ENCODE measurements around the gene COQ3.
"Not testable (repeated sequence)": the region's sequence is repeated elsewhere in the genome, so short reads cannot be mapped to it uniquely, and the experiment has no call there.

The COQ3 gene

GRCh38 chr6:99378636-99379035, 15.4 kb downstream of the COQ3 start:
- DNase-seq: peak in 3 of 4 experiments; percentile 17 to 64 (median 54)

DNA sequence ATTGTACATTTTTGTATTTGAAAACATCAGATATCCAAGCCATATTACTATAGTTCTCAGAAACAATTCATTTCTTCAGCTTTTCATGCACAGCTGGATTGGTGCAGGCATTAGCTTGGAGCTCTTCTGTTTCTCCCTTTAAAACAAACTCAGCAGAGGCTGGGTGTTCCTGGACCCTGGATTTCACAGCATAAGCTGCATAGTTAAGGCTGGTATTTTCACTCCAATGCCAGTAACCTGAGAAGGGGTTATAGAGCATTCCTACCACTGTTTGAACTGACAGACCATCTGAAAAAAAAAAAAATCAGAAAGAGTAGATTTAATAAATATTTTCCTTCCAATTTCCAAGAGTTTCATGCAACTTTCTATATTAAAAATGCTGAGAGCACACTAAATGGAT, 24.5 kb downstream of the COQ3 start:
- DNase-seq: no peak

- no peak for DNase-seq
Measured at GRCh38 chr6:99366852-99367251, 27.1 kb downstream of the COQ3 start.

GRCh38 chr6:99364026-99364425, 30.0 kb downstream of the COQ3 start:
- no peak for DNase-seq

DNA sequence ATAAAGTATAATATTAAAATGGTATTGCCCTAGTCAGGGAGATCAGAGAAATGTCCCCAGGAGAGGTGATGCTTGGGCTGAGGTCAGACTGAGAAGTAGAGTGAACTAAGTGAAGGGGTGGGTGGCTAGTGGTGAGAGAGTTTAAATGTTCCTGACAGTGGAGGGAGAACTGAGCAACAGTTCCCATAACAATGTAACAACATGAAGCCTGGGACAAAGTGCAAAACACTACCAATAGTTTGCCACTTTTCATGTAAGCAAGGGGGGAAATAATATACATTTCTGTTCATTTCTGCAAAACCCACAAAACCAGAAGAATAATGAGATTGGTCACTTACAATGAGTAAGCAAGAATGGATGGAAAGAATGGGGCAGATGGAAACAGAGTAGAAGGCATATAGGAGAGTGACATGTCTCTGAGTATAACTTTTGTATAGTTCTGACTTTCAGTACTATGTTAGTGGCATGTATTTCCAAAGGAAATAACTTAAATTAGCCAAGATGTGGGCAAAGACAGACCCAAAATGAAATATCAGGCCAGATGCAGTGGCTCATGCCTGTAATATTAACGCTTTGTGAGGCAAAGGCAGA, 31.2 kb downstream of the COQ3 start:
- DNase-seq: no peak

GRCh38 chr6:99359800-99360199, 34.2 kb downstream of the COQ3 start:
- no peak for DNase-seq

DNA sequence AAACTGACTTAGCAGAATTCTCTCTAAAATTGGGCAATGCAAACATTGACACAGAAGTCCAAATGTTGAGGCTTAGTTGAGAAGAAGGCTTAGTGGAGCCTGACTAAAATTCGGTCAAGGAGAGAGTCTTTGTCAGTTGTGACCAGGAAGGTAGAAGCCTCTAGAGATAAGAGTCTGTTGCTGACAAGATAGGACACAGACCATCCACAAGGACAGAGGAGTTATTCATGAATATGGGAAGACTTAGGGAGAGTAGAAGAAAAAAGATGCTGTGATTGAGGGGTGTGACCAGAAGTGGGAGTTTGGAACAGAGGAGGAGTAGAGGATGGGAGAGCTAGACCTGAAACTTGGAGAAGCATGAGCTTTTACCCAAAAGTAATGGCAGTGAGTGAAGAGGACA, 37.4 kb downstream of the COQ3 start:
- DNase-seq: no peak

- DNase-seq: no peak
Measured at GRCh38 chr6:99354983-99355382, 39.0 kb downstream of the COQ3 start.

DNA sequence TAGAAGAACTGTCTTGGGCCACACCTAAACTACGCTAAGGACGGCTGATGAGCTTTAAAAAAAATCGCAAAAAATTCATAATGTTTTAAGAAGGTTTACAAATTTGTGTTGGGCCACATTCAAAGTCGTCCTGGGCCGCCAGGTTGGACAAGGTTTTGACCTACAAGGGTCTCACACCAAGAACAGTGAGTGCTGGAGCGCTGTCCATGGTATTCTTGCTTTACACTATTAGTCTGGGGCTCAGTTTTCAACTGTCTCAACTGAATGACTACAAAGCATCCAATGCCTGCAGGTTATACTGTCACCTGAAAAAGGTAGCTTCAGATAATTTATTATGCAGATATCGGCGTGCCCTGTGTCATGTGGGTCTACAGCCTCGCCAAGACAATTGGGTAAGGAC, 40.9 kb downstream of the COQ3 start:
- no peak for DNase-seq

DNA sequence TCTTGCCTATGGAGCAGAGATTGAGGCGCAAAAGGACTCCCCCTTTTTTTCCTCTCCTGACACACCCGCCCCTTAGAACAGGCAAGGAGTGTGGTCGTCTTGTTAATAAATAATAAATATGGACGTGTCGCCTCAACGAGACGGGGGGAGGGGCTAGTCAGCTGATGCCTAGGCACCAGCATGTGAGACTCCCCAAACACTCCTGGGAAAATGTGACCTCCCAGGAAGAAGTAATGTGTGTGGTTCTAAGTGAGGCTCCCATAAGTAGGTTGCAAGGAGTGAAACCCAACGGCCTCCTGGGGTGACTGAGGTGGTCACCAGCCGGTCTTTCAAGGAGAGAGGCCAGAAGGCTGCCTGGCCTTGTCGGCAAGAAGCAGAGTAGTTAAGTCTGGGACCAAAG, 43.4 kb downstream of the COQ3 start:
- no peak for DNase-seq

GRCh38 chr6:99349171-99350141, 44.5 kb downstream of the COQ3 start, which contains the start of gene FAXC:
FAXC (minus strand) TSS chr6:99349674; CDS start chr6:99349372, 302 bp downstream.
- DNase-seq: peak in 3 of 4 experiments; percentile 8 to 34 (median 11)

DNA sequence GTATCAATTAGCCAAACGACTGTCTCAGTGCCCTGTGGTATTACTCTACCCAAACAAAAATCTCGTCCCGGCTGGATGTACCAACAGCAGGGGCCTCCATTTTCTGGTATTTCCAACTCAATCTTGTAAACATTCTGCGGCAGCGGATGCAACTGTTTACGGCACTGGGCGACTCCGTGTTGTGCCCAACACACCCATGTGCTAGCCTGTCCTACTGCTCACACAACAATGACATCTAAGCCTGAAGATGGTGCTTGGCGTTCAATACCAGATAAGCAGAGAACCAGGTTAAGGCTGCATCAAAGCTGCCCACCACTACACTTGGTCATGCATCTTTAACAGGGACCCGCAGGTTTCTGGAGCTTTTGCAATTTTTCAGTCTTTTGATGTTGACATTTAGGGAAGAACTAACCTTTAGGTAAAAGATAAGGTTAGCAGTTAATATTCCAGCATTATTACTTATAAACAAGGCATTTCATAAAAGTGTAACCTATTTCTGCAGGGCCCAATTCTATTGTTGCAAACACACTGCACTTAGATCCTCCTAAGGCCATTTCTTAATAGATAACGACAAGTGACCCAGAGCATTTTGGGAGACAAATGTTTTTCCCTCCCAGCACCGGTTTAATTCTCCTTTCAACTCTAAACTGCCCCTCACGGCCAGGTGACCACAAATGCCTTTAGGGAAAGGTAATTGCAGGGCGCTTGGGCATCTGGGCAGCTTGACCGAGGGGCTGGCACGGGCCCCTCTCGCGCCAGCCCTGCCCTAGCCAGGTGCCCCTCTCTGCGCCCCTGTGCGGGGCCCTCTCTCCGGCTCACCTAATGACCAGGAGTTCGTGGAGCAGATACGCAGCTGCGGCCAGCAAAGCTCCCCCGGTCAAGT, 45.5 kb downstream of the COQ3 start:
- no peak for DNase-seq

DNA sequence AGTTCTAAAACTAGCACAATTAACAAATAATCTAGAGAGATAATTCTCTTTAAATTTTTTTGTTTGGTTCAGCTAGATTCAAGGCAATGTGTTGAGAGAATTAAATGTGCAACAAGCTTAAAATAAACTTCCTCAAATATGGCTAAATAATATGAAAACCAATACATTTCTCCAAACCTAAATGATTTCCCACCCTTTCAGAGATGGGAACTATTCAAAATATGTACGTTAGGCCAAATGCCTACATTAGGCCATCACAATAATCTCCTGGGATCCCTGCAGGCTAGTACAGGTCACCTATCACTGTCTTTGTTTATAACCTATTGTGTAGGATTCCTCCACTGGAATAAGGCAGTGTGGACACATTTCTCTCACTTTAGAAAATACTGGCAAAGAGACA, 46.2 kb downstream of the COQ3 start:
- no peak for DNase-seq

- no peak for DNase-seq
Measured at GRCh38 chr6:99346595-99346994, 47.4 kb downstream of the COQ3 start.

GRCh38 chr6:99345164-99345563, 48.8 kb downstream of the COQ3 start:
- DNase-seq: no peak

GRCh38 chr6:99344289-99344688, 49.7 kb downstream of the COQ3 start:
- DNase-seq: no peak

DNA sequence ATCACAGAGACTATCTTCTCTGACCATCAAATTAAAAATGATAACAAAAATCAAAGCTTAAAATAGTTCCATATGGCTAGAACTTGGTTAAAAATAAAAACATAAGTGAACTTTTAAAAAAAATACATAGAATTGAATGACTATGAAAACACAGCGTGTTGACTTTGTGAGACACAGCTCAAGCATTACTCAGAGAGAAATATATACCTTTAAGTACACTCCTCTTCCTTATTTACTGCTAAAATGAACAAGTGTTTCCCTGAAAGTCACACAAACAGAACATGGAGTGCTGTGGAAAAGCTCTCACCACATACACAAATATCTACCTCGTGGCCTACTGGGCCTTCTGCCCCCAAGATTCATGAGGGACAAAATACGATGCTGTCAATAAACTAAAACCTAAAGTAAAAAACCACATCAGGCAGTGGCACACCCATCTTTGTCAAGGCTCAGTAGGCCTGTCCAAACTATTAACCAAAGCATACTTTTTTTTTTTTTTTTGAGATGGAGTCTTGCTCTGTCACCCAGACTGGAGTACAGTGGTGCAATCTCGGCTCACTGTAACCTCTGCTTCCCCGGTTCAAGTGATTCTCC, 52.0 kb downstream of the COQ3 start:
- DNase-seq: no peak

DNA sequence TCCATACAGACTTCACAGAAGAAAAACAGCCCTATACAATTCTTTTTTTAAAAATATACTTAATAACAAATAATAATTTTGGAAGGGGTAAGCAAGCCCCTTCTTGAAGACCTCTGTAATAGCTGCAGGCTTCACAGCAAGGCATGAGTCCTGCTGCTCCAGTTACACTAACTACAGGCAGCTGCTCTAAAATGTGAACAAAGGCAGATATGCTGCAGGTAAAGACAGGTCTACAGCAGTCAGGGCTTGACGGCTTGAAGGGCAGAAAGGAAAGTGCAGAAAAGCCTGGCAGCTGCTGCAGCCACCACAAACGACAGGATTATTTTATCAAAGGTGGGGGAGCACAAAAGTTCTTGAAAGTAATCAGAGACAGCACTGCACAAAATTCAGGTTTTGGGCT, 55.8 kb downstream of the COQ3 start:
- no peak for DNase-seq

DNA sequence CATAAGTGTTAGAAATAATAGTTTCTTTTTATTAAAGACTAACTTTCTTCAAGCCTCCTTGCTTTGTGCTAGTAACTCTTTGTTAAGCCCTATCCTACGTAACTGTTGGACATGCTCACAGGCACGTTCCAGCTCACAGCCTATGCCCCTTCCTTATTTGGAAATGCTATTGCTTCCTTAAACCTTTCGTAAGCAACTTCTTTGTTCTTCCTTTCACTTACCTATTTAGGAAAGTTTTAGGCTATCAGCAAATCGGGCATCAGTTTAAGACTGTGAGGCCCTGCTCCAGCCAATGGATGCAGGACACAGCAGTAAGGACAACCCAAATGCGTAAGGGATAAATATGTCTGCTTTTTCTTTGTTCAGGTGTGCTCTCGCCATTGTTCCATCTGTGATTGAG, 58.7 kb downstream of the COQ3 start:
- DNase-seq: not testable (repeated sequence)

DNA sequence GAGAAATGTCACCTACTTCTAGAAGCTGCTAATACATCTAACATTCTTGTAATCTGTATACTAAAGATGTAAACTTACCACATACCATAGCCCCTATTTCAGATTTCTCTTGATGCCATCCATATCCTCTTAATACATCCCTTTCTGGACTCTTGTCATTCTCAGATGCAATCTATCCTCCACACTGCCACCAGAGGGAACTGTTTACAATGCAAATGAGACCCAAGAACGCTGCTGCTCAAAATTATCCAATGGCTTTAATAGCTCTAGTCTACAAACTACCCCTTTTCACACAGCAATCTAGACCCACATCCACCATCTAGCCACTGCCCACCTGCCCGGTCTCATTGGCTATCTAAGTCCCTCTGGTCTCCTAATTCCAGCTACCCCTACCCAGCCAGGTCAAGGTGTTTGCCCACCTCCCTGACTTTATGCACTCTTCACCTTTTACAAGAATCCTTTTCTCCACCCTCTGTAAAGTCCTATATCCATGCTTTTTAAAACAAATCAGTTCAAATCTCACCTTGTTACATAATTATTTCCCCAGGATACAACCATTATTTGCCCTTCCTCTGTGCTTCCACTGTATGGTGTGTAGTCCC, 59.4 kb downstream of the COQ3 start:
- peak; percentile 44 to 67 (median 60) for DNase-seq

- no peak for DNase-seq
Measured at GRCh38 chr6:99333068-99333467, 60.9 kb downstream of the COQ3 start.

DNA sequence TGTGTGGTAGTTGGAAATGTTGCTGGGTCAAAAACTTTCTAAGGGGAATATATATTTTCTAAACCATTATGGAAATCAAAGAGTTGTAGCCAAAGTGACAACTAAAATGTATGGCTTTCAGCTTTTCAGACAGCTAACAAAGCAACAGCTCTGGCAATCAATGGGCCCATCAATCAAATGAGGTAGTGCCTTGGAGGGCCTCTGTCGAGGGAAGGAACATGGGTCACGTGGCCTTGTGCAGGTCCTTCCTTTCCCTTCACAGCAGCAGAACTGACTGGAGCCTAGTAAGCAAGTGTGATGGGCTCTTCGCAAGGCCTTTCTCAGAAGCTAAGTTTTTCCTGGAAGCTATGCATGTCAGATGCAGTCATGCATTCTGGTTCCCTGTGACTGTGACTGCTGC, 62.5 kb downstream of the COQ3 start:
- peak in 3 of 4 experiments; percentile 6 to 19 (median 10) for DNase-seq
